Left cardiac atrium (tissue), 4 donors: ENCODE data around the gene SMC1B. TPM values are rescaled to one million over a fixed set of nuclear protein-coding genes. Genes with fewer than 3 reads are reported as not detected.
"Not testable (repeated sequence)": the region's sequence is repeated elsewhere in the genome, so short reads cannot be mapped to it uniquely, and the experiment has no call there.

ENCODE experiments used
- ATAC-seq, 2 donors: fragments of 200-7000 bp; cut with Tn5 transposase; one replicate each; pipeline ENCODE4 v1.9.1; 2020; ENCODE audit warnings: mild to moderate bottlenecking in 2 of 2, moderate library complexity in 2 of 2
- DNase-seq: peaks from one replicate; pipeline ENCODE4 v3.0.0-alpha.2; 2020
- intact Hi-C, 2 donors: fragments of 100-400 bp; cut with DNase I; formaldehyde crosslinking; loops; one replicate each; pipeline versions ENCODE4 v1.14.1 to v1.15.1; 2022 to 2023
- long read RNA-seq: library from polyadenylated mRNA; unstranded; transcript quantifications from one replicate; pipeline ENCODE4 v2.0.0, GENCODE V29; 2021
- total RNA-seq, 2 donors: library from RNA; stranded (reverse); fragmentation: NEBNext Ultra II Directional; extraction: Animal tissue kit (Norgen Biotek cat#: 25700); gene quantifications; one replicate each; pipeline ENCODE4 v1.2.1, GENCODE V29; 2021
- donor health status: DM: no; HTN: yes; CAD: no.
- donor health status: DM: no; HTN: yes; CAD: no; lungs with severe emphysema.
- donor health status: DM: yes; HTN: yes; CAD: no.
- donor health status: Dilated cardiomyopathy.

SMC1B gene
- not detected for total RNA-seq
- long read RNA-seq, result 0 reads

GRCh38 chr22:45413368-45414211, at the start of gene SMC1B, which contains the start of gene RIBC2:
Gene SMC1B (minus strand): TSS chr22:45413599. CDS start chr22:45413567, 32 bp downstream.
Gene RIBC2 (plus strand): TSS chr22:45413693. CDS start chr22:45413887, 194 bp downstream.
- ATAC-seq, result peak; percentile 94
- DNase-seq, result peak; percentile 85
- intact Hi-C loops, result loop anchor here in 1 of 2 donors (10.0 kb wide), 1 partner anchor 69 kb away; no protein-coding TSS in a partner anchor

- intact Hi-C loops, result no loop called here
- ATAC-seq (no peak), DNase-seq (no peak)
These were observed 48.7 kb upstream of the SMC1B start for GRCh38 chr22:45462034-45462655.

GRCh38 chr22:45460288-45461109, 47.1 kb upstream of the SMC1B start:
- intact Hi-C loops, result no loop called here
- DNase-seq (peak; percentile 67), ATAC-seq (peak; percentile 94 to 98)

GRCh38 chr22:45459235-45459634, 45.8 kb upstream of the SMC1B start:
- intact Hi-C loops, result no loop called here
- no peak for ATAC-seq
- no peak for DNase-seq

- ATAC-seq (no peak), DNase-seq (no peak)
- intact Hi-C loops, result no loop called here
These were observed 45.1 kb upstream of the SMC1B start for GRCh38 chr22:45458532-45458931.

GRCh38 chr22:45456811-45457210, 43.4 kb upstream of the SMC1B start:
- intact Hi-C loops, result no loop called here
- DNase-seq (no peak), ATAC-seq (no peak)

- ATAC-seq, result no peak
- intact Hi-C loops, result no loop called here
- no peak for DNase-seq
These were observed 42.2 kb upstream of the SMC1B start for GRCh38 chr22:45455621-45456020.

DNA sequence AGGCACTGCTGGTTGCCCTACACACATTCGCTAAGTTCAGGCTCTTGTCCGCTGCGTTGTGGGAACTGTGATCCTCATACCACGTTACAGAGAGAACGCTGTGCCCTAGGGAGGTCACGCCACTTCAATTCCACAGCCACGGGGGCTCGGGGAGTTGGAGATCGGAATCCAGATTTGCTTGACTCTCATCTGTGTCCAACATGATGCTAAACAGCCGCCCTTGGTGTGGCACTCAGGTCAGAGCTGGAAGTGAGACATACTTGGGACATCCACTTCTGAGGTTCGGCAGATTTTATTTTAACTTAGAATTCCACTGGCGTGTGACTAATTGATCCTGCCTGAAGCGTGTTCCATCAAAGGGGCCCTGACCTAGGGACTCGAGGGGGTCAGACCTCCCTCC, 41.8 kb upstream of the SMC1B start:
- no peak for ATAC-seq
- intact Hi-C loops, result no loop called here
- no peak for DNase-seq

GRCh38 chr22:45454275-45454674, 40.9 kb upstream of the SMC1B start:
- DNase-seq (no peak), ATAC-seq (no peak)
- intact Hi-C loops, result no loop called here

DNA sequence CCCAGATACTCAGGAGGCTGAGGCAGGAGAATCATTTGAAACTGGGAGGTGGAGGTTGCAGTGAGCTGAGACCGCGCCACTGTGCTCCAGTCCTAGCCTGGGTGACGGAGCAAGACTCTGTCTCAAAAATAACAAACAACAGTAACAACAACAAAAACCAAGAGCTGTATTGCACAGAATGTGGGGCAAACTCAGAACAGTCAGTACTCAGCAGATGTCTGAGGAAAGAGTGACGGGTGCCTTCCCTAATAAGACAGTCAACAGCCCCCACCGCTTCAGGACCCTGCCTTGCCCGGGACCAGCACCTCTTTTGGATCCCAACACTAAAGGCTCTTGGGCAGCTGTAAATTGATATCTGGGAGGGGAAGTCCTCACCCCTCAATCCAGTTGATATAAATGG, 40.4 kb upstream of the SMC1B start:
- DNase-seq (no peak), ATAC-seq (no peak)
- intact Hi-C loops, result no loop called here

- intact Hi-C loops, result no loop called here
- DNase-seq (no peak), ATAC-seq (no peak)
These were observed 39.4 kb upstream of the SMC1B start for GRCh38 chr22:45452565-45453379.

DNA sequence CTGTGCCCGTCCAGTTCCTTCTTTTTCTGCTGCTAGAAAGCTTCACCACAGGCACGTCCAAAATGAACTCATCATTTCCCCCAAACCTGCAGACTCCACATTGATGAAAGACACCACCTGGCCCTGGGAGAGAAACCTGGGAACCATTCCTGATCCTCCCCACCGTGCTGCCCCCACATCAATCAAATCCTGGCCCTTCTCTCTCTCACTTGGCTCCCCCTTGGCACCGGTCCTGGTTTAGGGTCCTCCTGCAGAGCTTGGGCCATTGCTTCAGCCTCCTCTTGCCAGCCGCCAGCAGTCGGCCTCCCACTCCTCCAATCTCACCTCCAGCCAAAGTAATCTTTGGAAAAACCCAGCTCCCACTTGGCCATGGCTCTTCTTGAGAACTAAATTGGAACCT, 38.6 kb upstream of the SMC1B start:
- ATAC-seq (no peak), DNase-seq (no peak)
- intact Hi-C loops, result no loop called here

GRCh38 chr22:45450921-45451651, 37.7 kb upstream of the SMC1B start:
- DNase-seq, result no peak
- intact Hi-C loops, result no loop called here
- peak; percentile 61 to 64 for ATAC-seq

GRCh38 chr22:45450101-45450785, 36.8 kb upstream of the SMC1B start:
- intact Hi-C loops, result no loop called here
- no peak for ATAC-seq
- no peak for DNase-seq

DNA sequence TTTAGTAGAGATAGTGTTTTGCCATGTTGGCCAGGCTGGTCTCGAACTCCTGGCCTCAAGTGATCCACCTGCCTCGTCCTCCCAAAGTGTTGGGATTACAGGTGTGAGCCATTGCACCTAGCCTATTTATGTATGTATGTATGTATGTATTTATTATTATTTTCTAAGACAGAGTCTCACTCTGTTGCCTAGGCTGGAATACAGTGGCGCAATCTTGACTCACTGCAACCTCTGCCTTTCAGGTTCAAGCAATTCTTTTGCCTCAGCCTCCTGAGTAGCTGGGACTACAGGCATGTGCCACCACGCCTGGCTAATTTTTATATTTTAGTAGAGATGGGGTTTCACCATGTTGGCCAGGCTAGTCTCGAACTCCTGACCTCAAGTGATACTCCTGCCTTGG, 36.0 kb upstream of the SMC1B start:
- ATAC-seq, DNase-seq, intact Hi-C loops: not testable (repeated sequence)

GRCh38 chr22:45448431-45448830, 35.0 kb upstream of the SMC1B start:
- intact Hi-C loops, result no loop called here
- ATAC-seq (peak; percentile 80 to 81), DNase-seq (peak; percentile 72)

DNA sequence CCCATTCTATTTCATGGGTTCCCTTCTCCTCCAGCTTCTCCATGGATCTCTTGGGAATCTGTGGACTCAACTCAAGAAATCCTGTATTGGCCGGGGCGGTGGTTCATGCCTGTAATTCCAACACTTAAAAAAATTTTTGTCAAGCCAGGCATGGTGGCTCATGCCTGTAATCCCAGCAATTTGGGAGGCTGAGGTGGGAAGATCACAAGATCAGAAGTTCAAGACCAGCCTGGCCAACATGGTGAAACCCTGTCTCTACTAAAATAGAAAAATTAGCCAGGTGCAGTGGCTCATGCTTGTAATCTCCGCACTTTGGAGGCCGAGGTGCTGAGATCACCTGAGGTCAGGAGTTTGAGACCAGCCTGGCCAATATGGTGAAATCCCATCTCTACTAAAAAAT, 34.2 kb upstream of the SMC1B start:
- DNase-seq, intact Hi-C loops, ATAC-seq: not testable (repeated sequence)

- DNase-seq (no peak), ATAC-seq (no peak)
- intact Hi-C loops, result no loop called here
These were observed 32.8 kb upstream of the SMC1B start for GRCh38 chr22:45446216-45446615.
